ENCODE measurements around the gene EIF4E1B.

- TF ChIP-seq POLR2AphosphoS5 (IDR thresholded peaks at IDR 0.05) (no peak), CTCF (IDR thresholded peaks at IDR 0.05) (no peak)
These were observed 6.0 kb downstream of the EIF4E1B start for GRCh38 chr5:176636426-176636825.
